Epithelial cell of prostate (primary cell): ENCODE measurements around the gene CC2D2A.

Experiments used
- DNase-seq: peaks from one replicate; pipeline ENCODE4 v3.0.0-alpha.2; 2011; ENCODE audit warnings: low read depth, low spot score
- H3K27ac ChIP-seq: fragments of 450-650 bp; 2 replicates; pipeline ENCODE4 v1.5.1; 2017; ENCODE audit warnings: mild to moderate bottlenecking

The CC2D2A gene

GRCh38 chr4:15469402-15470127 is at the start of gene CC2D2A:
Gene CC2D2A, plus strand, starts transcription at chr4:15469882. Its CDS starts 6,051 bp downstream, at chr4:15475933.
- no peak for DNase-seq
- no peak within 1 kb of the TSS for H3K27ac ChIP-seq

GRCh38 chr4:15420642-15421041 is 49.0 kb upstream of the CC2D2A start:
- DNase-seq: no peak
- H3K27ac ChIP-seq: no peak overlapping the region

GRCh38 chr4:15423285-15423711 is 46.4 kb upstream of the CC2D2A start:
- DNase-seq: no peak
- H3K27ac ChIP-seq: no peak overlapping the region

DNA sequence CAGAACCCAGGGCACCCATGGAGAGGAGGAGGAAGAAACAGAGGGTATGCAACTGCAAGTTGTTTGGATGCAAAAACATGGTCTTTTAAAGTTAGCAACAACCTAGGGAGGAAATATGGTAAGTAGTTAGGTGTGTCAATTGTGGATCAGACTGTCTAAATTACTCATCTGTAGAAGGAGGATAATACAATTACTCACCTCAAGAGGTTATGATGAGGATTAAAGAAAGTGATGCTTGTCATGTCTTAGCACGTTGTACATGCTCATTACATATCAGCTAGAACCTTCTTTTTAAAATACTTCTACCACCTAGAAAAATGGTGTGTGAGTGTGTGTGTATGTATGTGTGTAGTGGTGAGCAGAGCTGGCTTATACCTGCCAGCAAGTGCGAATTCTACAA is 44.2 kb upstream of the CC2D2A start:
- peak; percentile 71 for DNase-seq

DNA sequence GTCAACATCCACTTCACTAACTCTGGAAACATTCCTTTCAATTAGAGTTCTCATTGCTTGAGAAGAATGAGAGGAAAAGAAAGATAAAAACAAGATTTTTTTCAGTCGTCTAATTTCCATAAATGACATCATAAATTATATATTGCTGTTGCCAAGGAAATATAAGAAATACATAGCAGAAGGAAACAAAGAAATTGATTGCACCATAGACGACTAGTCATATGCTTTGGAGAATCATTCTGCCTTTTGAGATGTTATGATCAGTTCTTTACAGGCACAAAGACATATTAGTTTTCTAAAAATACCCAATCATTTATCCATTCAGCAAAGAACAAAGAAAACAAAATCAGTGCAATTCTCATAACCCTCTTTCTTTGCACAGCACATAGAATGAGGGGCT is 42.5 kb upstream of the CC2D2A start:
- H3K27ac ChIP-seq: no peak overlapping the region
- no peak for DNase-seq

More for the DNA sequence above, 44.2 kb upstream of the CC2D2A start:
- H3K27ac ChIP-seq: peak overlapping the region; percentile 17

- no peak for DNase-seq
Measured at GRCh38 chr4:15427701-15428100, 42.0 kb upstream of the CC2D2A start, which contains the start of gene C1QTNF7. Gene C1QTNF7, plus strand, starts transcription at chr4:15428033. Its CDS starts 7,711 bp downstream, at chr4:15435744.

GRCh38 chr4:15428611-15429010 is 41.1 kb upstream of the CC2D2A start:
- H3K27ac ChIP-seq: no peak overlapping the region
- no peak for DNase-seq

More at GRCh38 chr4:15427701-15428100, 42.0 kb upstream of the CC2D2A start, which contains the start of gene C1QTNF7:
- no peak within 1 kb of the TSS for H3K27ac ChIP-seq

GRCh38 chr4:15434091-15434490 is 35.6 kb upstream of the CC2D2A start:
- no peak for DNase-seq
- H3K27ac ChIP-seq: no peak overlapping the region

DNA sequence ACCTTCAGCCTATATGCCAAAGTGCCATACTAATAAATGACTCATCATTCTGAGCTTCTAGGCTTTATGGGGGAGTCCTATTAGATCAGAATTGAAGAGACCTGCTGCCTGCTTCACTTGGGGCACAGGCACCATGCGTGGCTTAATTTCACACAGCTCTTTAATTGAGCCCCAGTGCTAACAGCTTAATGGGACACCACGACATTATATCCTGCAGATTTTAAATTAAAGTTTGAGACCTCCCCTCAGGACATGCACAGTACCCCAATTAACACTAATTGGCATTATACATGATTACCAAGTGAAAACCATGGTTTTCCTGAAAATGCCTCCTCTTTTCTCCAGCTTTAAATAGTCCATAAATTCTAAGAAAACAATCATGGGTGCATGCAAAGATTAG is 35.0 kb upstream of the CC2D2A start:
- no peak for DNase-seq
- H3K27ac ChIP-seq: no peak overlapping the region

- DNase-seq: no peak
- H3K27ac ChIP-seq: no peak overlapping the region
Measured at GRCh38 chr4:15436513-15436912, 33.2 kb upstream of the CC2D2A start.

DNA sequence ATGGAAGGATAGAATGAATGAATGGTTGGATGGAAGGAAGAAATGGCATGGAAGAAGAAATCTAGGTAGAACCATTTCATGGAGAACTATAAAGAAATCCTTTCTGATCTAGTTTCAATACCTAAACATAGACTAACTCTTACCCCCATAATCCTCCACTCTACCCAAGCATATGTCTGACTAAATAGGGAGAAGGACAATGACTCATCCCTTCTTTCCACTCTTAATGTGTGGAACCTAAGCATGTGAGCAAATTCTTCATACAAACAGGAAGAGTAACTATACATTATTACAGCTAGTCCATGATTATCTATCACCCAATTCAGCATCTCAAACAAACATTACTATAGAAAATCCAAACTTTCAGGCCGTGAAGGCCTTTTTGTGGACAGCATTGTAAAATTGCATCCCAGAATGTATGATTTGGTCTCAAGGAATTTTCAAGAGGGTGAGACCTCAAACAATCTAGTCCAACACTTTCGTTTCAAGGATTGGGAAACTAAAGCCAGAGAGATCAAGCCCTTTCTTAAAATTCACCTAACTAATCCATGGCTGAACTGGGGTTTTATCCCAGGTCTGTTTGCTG is 30.6 kb upstream of the CC2D2A start:
- DNase-seq: no peak
- H3K27ac ChIP-seq: no peak overlapping the region

DNA sequence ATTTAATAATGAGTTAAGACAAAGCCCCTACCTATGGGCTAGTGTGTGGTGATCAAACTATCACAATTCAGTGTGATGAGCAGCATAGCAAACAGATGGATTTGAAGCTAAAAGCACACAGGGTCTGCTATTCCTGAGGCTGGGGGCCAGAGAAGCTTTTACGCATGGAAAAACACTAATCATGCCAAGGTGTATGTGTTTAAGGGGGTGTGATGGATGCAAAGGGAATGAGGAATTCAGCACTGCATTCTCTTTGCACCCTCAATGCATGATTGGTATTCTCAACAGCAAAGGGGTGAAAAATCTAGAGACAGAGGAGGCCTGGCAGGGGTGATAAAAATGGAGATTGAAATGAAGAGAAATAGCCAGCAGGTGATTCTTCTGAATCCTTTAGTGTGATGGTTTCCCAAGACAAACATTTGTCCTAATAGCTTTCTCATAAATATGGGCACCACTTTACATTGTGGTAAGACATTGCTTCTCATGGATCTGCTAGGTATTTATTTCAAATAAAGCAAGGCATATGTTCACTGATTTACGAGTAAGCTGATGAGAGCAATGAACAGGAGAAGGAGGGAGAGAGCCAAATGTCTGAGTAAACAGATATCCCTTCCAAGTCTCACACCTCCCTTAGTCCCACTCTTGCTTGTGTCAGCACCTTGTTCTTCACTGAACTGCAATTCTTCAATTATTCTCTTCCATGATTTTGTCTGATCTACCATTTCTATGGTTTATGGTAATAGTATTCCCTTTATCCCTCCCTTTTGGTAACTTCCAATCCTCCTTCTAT is 26.1 kb upstream of the CC2D2A start:
- no peak overlapping the region for H3K27ac ChIP-seq
- no peak for DNase-seq

DNA sequence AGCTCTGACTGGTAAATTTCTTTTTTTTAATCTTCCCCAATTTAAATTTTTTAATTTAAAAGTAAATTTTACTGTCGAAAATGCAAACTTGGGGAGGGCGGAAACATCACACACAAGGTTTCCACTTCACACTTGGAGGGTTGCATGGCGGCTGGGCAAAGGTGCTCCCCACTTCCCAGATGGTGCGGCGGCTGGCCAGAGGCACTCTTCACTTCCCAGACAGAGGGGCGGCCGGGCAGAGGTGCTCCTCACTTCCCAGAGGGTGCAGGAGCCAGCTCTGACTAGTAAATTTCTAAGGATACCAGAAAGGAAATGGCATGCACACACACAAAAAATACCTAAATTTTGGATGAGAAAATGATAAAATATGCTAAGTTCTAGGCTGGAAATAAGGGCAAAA is 25.4 kb upstream of the CC2D2A start:
- no peak overlapping the region for H3K27ac ChIP-seq
- DNase-seq: no peak

- H3K27ac ChIP-seq: no peak overlapping the region
- peak; percentile 60 for DNase-seq
Measured at GRCh38 chr4:15444879-15445547, 24.7 kb upstream of the CC2D2A start.

GRCh38 chr4:15451181-15451865 is 18.4 kb upstream of the CC2D2A start:
- H3K27ac ChIP-seq: peak overlapping the region; percentile 45
- no peak for DNase-seq

DNA sequence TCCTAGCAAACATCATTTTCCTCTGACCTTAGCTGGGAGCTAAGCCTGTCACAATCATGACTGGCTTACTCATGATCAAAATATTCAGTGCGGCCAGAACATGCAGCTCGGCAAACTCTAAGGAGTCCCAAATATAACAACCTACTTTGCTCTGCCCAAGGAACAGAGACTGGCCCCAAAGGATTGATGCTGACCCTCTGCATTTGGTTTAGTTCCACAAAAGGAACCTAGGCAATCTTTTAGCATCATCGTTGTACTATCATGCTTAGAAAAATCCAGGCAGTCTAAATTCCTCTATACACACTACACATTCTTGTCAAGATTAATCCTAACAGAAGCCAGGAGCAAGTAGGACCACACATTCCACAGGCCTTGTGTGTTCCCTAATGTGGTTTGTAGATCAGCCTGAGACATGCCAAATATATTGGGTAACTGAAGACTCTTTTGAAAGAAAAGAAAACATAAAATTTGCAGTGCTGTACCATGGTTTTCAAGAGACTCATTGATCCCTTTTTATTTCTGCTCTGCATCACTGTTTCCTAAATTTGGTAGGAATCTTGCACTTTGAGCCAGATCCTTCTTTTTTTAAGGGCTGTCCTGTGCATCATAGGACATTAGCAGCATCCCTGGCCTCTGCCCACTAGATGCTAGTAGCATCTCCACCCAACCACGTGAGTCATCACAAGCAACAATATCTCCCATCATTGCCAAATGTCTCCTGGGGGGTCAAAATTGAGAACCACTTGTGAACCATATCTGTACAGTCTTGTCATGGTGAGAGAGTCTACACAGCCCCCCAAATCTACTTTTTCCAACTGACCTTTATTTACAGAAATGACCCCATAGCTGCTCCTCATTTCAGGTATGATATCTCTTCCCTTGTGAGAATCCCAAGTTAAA is 17.6 kb upstream of the CC2D2A start:
- no peak for DNase-seq
- peak overlapping the region; percentile 45 for H3K27ac ChIP-seq

GRCh38 chr4:15455290-15455689 is 14.4 kb upstream of the CC2D2A start:
- DNase-seq: no peak
- no peak overlapping the region for H3K27ac ChIP-seq

DNA sequence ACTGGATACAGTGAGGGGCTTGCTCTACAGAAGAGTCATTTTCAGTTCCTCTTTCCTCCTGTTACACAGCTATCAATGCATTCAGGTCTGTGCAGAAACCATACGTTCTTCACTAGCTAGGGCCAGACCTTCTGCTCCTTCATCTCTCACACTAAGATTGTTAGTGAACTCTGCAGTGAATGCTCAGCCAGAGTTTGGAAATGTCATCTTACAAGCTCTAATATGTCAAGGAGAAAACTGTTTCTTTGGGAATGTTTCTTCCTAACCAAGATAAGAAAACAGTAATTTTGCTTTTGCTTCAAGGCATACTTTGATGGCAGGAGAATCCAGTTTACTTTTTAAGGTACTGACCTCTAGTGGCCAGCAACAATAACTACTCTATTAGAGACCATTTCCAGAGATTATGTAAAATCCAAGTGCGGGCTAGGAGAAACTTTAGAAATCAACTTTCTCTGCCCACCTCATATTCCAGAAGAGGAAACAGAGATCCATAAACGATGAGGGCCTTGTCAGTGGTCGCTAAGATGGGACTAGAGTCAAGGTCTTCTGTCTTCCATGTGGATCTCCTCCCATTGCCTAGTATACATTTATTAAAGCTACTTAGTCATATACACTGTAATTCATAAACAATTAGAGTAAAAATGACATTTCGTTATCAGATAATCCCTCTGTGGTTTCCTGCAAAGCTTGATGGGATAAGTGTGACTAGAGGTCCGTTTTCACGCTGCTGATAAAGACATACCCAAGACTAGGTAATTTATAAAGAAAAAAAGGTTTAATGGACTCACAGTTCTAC is 12.1 kb upstream of the CC2D2A start:
- no peak for DNase-seq
- no peak overlapping the region for H3K27ac ChIP-seq
